Hematopoietic multipotent progenitor cell (in vitro differentiated cells): ENCODE results near the gene TMEM86A. TPM values are rescaled to one million over a fixed set of nuclear protein-coding genes. Genes with fewer than 3 reads are reported as not detected.

Experiments
- DNase-seq, 3 donors: peaks; one replicate each; pipeline ENCODE4 v3.0.0-alpha.2; 2011 to 2015; ENCODE audit warnings: low read depth in 2 of 3, low spot score in 2 of 3
- total RNA-seq: library from RNA; depleted of rRNA; stranded (reverse); fragments of >200 nt; gene quantifications from one replicate; pipeline ENCODE4 v1.2.3, GENCODE V29; 2012

Gene TMEM86A
- total RNA-seq, 1 donor, result 6.2 TPM

DNA sequence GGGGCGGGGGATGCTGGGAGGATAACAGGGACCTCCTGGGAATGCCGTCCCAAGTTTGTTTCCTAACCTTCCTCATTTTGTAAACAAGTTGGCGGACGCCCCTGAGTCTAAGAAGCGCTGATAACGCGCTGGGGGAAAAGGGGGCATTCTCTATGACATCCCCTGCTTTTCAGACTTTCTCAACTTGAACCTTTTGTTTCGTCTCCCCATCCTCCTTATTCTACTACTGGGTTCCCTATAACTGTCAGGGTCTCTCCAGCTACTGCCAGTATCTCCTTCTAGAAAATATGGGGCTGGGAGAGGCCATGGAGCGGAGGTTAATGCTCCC is 654 bp downstream of the TMEM86A start:
- DNase-seq, result no peak

DNA sequence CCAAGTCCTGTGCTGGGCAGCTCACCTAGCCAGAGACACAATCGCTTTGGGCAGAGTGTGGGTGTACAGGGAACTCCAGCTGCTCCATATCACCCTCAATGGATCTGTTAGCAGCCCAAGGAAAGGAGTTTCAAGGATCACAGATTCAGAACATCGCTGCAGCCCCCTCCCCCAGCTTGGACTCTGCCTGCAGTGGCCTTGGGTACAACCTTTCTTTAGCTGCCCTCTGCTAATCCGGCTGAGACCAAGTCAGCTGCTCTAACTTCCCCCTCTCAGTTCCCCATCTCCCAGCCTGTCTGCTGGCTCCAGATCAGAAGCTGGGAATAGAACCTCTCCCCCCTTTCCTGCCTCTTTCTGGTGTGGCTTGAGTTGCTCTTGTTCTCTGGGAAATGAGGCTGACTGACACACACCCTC is 1.3 kb downstream of the TMEM86A start:
- no peak for DNase-seq

DNA sequence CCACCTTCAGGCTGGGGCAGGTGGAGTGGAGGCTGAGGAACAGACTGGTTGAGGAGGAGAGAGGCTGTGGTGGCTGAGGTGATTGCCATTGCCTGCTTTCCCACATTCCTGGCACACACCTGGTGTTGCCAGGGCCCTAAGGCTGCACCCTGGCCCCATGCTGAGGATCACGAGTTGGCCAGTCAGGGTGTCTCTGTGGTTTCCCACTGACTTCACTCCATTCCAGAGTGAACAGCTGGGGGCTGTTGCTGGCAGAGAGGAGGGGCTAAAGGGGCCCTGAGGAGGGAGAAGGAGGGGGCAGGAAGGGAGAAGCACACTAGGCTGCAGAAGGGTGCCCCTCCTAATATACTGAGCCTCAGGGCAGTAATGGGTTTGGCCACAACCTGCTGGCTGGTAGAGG is 1.8 kb downstream of the TMEM86A start:
- no peak for DNase-seq

DNA sequence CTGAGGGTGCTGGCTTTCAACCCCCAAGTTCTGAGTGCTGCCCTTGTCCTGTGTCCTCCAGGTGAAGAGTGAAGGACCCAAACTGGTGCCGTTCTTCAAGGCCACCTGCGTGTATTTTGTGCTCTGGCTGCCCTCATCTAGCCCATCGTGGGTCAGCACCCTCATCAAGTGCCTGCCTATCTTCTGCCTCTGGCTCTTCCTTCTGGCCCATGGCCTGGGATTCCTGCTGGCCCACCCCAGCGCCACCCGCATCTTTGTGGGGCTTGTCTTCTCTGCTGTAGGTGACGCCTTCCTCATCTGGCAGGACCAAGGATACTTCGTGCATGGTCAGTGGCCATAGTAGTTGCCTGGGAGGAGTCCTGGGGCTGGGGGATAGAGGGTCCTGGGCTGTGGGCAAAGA is 2.3 kb downstream of the TMEM86A start:
- no peak for DNase-seq

DNA sequence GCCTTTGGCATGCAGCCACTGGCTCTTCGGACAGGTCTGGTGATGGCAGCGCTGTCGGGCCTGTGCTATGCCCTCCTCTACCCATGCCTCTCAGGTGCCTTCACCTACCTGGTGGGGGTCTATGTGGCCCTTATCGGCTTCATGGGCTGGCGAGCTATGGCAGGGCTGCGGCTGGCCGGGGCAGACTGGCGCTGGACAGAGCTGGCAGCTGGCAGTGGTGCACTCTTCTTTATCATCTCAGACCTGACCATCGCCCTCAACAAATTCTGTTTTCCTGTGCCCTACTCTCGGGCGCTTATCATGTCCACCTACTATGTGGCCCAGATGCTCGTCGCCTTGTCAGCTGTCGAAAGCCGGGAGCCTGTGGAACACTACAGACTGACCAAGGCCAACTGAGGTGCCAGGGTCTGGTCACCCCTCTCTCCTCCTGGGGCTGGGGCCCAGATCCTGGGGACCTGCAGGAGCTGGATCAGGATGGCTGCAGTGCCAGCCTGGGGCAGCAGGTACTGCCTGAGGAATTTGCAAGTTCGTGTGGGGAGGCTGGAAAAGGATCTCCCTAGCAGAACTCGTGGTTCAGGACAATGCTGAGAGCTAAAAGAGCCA is 3.1 kb downstream of the TMEM86A start:
- no peak for DNase-seq

DNA sequence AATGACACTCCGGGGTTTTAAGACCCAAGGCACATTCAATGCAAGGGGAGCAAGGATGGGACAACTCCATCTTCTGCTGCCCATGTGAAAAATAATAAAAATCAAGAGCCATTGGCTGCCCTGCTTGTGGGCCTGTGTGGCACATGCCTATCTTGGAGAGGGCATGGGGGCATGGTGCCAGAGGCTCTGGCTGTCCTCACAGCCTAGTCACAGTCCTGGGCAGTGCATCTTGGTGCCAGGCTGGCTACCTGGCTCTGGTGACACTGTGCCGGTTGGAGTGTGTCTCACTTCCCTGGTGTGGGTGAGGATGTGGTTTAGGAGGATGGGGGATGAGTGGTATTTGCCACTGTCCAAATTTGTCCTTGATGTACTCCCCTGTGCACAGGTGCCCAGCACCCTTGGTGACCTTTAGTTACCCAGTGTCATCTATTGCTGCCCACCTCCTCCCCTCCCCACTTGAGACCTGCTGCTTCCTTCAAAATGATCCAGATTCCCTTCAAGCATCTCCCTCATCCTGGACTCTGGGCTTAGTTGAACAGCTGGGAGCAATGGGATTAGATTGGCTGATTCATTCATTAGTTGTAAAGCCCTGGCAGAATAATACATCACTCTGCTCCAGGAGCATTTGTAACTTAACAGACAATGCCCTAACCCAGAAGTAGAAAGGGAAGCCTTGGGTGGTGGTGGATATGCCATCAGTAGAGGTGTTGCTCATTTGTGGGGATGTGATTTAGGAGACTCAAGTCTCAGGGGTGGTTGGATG is 4.6 kb downstream of the TMEM86A start:
- DNase-seq, result no peak

DNA sequence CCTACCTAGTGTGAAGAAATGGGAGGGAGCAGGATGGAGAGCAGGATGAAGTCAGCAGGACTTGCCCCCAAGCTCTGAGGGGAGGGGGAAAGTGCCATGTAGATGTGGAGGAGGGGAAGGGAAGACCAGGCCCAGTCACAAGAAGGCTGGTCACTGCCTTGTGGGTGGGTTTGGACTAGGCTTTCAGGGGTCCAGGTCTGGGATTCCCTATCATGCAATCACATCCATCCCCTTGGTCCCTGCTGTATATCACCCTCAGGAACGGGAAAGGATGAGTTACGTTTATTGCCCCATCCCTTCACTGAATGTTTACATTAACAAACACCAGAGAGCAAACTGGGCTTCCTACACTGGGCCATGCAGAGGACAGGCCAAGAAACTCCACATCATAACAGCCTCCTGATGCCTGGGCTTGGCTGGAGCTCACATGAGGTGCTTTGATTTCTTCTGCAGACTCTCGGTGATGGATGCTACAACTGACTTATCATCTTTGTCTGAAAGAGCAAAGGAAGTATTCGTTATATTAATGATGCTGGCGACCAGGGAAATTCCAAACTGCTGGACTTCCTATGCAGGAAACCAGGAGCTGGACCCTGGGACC is 5.6 kb downstream of the TMEM86A start:
- DNase-seq, result no peak

DNA sequence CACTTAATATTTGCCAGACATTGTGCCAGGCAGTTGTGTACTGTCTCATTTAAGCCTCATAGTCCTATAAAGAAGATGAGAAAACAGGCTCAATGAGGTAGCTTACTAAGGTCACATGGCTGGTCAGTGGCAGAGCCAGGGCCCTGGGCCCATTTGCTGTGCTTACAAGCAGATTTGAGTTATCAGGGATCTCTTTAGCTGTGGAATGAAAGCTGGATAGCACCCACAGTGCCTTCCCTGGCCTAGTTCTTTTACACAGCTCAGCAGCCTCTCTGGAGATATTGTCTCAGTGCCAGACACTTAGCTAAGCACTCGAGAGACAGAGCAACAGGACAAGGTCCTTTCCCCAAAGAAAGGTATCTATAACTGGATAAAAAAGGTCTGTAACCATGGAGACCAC is 6.1 kb downstream of the TMEM86A start:
- DNase-seq, result no peak

DNA sequence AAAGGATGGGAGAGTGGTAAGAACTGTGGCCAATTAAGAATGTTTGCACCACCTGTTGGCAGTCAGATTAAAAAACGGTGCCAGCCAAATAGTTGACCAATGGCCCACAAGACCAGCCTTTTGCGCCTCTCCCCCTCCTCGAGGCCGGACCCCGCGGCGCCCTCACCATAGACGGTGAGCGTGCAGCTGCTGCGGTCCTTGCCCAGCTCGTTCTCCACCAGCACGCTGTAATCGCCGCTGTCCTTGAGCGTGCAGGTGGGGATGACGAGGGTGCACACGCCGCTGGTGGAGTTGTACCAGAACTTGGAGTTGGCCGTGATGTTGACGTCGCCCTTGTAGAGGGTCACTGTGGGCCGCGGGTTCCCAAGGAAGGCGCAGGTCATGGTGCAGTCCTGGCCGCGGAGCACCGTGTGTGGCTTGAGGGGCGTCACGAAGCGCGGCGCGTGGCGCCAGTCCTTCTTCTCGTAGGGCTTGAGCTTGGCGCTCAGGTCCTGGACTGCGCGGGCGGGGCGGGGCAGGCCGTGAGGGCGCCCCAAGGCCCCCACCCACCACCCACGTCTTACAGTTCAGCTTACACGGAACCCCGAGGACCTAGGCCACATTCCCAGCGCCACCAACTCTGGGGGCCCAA is 7.2 kb downstream of the TMEM86A start:
- DNase-seq, result peak in 1 of 3 donors; percentile 32

DNA sequence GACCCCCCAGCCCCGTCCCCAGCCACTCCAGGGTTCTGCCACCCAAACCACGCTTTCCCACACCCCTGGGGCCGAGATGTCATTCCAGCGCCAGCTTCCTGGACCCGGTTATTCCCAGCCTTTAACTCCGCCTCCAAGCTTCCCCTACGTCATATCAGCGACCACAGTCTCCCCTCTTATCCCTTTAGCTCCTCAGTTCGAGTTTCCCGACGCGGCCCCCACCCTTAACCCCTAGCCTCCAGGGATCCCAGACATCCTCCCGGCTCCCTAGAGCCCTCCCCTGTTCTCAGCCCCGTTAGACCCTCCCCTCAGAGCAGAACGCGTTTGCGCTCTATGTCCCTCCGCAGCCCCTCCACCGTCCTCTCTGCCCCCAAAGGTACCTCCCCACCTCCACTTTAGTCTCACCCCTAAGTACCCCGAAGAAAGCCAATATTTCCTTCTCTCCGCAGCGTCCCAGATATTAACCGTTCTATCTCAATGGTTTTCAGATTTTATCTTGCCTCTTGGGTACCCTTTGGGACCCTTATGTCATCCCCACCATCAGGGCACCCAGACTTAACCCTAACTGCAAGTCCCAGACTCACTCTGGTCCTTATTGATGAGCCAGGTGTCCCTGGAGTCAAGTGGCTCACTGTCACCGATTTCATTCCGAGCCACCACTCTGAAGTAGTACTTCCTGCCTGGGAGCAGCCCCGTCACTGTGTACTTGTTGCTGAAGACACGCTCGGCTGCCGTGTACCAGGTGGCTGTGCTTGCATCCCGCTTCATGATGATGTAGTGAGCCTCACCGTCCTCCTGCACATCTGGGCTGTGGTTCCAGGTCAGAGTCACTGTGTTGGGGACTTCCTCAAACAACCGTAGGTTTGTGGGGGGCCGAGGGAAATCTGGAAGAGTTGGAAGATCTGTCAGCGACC is 8.0 kb downstream of the TMEM86A start:
- peak in 2 of 3 donors; percentile 54 to 55 for DNase-seq

DNA sequence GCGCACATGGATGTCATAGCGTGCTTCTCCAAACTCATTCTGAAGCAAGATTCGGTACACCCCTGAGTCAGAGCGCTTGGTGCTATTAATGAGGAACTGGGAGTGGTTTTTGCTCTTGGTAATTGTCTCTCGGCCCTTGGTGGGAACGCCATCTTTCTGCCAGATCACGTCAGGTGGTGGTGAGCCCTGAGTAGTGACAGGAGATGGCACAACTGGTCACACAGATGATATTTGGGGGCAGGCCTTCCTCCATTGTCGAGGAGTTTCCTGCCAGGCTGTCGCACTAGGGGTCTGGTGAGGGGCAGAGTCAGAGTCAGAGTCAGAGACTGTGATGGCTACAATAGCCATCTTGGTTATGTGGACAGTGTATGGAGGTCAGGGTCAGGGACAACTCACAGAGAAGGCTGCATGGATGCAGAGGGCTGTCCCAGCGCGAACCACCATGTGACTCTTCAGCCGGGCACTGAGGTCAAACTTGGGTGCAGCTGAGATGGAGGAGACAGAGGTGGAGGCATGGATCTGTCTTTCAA is 9.3 kb downstream of the TMEM86A start:
- DNase-seq, result no peak

DNA sequence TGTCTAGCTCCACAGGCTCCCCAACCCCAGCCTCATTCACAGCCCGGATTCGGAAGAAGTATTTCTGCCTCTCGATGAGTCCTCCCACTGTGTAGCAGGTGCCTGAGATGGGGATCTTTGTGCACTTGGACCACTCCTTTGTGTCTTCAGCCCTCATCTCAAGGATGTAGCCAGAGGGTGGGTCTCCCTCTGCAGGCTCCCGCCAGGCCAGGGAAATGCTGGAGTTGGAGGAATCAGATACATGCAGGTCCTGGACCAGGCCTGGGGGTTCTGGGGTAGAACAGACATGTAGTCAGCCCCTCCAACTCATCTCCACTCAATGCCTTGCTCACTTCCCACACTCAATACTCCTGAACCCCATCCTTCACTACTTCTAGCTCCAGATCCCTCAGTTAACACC is 10.8 kb downstream of the TMEM86A start:
- no peak for DNase-seq

DNA sequence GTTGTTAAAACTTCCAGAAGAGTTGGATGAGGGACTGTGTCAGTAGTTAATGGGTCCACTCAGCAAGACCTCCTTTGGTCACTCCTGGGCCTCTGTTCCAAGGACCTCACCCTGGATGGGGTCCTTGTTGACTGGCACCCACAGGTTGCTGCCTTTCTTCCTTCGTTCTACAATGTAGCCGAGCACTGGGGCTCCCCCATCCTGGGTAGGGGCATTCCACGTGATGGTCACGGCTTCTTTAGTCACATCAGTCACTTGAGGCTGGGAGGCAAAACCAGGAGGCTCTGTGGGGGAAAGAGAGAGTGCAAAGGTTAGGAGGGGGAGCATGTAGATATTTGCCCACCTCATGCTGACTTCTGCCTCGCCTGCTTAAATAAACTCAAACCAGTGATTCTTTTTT is 12.0 kb downstream of the TMEM86A start:
- no peak for DNase-seq

DNA sequence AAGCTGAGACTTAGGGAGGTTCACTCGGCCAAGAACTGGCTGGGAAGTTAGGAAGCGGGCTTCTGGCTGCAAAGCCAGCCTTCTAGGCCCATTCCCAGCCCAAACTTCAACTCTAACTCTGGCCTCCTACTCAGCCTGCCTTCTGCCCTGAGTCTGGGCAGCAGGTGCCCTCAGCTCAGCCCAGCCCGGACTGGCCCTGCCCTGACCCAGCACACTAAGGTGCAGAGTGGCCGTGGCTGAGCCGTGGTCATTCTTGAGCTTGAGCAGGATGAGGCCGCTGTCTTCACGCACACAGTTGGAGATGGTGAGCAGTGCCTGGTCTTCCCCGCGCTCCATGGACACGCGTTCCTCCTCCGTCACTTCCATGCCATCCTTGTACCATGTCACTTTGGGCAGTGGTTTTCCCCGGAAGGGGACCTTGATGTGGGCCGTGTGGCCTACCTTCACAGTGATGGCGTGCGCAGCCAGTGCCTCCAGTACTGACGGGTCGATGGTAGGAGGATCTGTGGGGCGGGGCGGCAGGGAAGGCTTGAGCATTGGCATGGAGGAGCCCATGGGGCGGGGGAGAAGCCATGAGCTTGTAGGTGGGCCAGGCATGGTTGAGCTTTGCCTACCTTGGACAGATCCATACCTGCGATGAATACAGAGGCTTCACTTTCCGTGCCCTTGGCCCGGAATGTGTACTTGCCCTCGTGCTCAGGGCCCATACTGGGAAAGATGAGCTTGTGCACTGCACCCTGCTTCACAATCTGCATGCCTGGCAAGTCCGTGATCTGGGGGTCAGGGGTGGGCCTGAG is 15.3 kb downstream of the TMEM86A start:
- DNase-seq, result no peak

DNA sequence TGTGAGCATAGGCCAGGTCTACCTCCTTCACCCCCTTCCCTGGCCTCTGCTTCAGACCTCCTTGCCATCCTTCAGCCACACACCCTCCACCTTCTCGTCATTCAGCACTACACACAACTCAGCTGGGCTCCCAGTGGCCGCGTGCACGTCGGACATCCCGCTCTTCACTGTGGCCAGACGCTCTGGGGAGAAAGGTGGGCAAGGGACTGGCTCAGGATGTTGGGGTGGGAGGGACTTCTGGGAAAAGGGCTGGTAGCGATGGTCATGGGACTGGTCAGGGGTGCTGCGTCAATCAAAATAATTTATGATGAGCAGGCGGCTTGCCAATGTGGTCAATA is 15.8 kb downstream of the TMEM86A start:
- DNase-seq, result no peak

DNA sequence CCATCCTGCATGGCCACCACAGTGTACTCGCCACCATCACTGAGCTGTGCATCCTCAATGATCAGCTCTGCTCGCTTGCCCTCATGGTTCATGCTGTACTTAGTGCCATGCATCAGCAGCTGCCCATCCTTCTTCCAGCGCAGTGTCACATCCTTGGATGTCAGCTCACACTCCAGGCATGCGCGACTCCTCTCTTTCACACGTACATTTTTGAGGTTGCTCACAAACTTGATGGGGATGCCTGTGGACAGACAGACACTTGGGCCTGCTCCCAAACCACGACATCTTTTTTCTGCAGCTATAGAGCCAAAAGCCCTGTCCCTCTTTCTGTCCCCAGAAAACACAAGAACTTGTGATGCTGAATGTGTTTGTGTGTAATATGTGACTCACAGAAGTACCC is 16.9 kb downstream of the TMEM86A start:
- DNase-seq, result no peak

DNA sequence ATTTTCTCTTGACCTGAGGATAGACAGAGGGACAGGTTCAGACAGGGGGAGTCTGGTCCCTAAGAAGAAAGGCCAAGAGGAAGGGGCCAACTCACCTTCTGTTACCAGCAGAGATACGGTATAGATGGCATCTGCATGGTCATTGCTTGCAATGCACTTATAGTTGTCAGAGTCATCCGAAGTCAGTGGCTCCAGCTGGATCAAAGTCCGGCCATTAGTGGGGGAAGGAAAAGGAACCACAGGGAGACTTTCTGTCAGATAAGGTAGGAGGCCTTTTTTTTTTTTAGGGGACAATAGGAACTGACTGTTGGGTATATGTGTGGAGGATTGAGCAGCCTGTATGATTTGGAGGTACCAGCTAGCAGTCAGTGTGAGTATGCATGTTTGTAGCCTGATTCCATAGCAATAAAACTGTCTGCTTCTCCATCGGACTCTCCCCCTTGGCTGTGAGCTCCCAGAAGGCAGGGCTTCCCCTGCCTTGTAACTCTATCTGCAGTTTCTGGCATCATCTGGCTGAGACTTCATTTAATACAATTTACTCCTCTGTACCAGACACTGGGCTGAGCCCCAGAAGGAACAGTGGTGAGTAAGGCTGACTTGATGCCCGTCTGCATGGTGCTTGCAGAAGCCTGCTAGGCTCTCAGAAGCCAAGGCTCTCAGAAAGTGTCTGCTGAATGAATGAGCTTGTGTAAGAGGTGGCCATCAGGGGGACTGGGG is 21.7 kb downstream of the TMEM86A start:
- DNase-seq, result no peak

DNA sequence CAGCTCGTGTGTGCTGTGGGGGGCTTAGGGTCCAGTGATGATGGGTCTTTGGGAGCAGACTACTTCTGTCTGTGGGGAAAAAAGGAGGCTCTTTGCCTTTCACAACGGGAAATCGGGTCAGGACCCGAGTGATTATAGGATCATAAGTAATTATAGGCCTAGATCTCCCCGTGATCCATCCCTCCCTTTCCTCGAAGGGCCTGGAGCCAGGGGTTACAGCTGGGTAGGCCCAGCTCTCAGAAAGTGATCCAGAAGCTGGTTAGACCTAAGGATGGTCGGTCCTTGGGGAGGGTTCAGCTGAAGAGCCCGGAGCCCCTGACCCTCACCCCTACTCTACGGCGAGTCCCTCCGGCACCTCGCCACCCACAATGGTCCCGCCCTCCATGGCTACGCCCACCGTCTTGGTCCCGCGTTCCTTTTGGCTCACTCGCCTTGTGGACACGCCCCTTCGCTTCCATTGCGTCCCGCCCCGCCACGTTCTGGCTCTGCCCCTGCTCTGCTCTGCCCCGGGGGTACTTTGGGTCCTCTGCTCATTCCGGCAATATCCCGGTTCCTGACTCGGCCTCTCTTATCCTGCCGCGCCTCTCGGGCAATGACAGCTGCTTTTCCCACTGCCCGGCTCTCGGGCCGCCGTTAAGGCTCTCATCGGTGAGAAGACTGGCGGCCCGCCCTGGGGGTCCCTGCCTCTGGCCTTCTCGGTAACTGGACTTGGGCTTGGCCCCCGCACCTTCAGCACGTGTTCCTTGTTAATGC is 22.4 kb downstream of the TMEM86A start:
- peak in 2 of 3 donors; percentile 75 to 84 for DNase-seq
